ENCODE measurements around the gene GADL1.

- TF ChIP-seq CTCF (IDR thresholded peaks at IDR 0.05) = no peak
- TF ChIP-seq POLR2A (IDR thresholded peaks at IDR 0.05) = no peak
Observed at GRCh38 chr3:30754426-30754825, 140.0 kb downstream of the GADL1 start.
